ENCODE data around the gene LANCL3.
A peak's percentile ranks its signal among the peaks of the same experiment; 100 is the strongest.

The LANCL3 gene

GRCh38 chrX:37684973-37685372 lies 113.5 kb downstream of the LANCL3 start:
- peak in 3 of 4 experiments; percentile 0 to 6 (median 5) for DNase-seq

DNA sequence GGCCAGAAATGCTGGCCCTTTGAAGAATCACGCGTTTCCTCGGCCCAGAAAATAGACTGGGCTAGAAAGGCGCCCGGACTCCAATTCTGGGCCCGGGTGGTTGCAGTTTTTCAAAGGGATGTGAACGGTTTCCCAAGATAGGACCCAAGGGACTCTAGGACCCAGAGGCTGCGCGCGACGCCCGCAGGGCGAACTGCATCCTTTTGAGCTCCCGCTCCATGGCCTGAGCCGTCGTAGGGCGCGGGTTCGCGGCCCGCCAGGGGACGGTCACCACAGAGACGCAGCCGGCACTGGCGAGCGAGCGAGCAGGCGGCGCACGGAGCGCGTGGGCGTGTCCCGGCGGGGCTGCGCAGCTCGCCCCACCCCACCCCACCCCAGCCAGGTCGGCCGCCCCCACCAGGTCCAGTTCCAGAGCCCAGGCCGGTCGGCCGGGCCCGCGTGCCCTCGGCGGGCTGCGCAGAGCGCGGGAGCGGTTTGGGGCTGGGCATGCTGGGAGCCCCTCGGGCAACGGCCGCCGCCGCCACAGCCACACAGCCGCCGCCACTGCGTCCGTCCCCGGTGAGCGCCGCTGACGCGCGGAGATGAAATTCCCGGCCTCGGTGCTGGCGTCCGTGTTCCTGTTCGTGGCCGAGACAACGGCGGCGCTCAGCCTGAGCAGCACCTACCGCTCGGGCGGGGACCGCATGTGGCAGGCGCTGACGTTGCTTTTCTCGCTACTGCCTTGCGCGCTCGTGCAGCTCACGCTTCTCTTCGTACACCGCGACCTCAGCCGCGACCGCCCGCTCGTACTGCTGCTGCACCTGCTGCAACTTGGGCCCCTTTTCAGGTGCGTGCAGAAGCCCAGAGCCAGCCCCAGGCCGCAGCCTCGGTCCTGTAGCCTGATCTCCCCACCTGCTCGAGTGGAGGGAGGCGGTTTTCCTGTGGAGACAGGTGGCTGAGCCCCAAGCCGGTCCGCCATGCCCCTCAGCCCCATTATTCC lies 114.2 kb downstream of the LANCL3 start, which contains the start of gene XK:
Gene XK (plus strand): TSS at position 411 of the 979 bp plus-strand sequence. CDS start 171 bp downstream, at position 582.
- peak; percentile 16 to 53 (median 36) for DNase-seq

DNA sequence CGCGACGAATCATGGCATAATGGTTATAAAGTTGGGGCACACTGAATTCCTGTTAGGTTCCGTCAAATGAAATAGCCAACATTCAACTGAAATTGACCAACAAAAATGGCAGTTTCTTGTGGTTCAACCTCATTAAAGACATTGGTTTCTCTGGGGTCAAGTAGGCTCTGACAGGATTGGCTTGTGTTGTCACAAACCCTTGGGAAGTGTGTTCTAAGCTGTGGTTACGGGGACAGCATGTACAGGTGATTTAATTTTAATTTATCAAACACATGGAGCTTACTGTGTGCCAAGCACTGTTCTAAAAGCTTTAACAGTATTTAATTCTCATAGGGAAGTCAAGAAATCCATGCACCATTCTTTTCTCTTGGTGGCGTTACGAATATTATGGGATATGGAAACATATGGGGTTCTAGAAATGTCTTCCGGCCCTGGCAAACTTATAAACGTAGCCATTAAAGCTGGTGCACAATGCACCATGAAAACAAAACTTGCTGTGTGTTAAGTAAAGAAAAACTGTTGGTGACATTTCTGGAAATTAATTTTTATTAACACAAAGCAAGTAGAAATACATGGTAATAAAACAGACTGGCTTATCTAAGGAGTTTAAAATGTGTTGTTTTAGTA lies 115.0 kb downstream of the LANCL3 start:
- no peak for DNase-seq

- DNase-seq = no peak
These were observed 115.5 kb downstream of the LANCL3 start for GRCh38 chrX:37686996-37687395.

- no peak for DNase-seq
These were observed 118.7 kb downstream of the LANCL3 start for GRCh38 chrX:37690119-37690518.

DNA sequence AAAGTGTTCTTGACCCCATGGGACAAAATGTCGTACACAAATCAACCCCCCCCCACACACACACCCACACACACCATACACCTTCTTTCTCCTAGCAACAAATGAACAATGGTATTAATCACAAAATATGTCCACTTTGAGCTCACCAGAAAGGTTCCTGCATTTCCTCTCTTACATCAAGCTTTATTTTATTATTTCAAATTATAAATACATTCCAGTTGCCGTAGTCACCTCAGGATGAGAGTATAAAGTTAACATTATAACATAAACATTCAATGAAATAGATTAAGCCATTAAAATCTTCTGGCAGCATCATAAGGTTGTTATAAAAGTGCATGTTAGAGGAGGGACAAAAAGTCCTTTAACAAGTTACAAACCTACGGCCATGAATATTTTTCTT lies 121.5 kb downstream of the LANCL3 start:
- no peak for DNase-seq

DNA sequence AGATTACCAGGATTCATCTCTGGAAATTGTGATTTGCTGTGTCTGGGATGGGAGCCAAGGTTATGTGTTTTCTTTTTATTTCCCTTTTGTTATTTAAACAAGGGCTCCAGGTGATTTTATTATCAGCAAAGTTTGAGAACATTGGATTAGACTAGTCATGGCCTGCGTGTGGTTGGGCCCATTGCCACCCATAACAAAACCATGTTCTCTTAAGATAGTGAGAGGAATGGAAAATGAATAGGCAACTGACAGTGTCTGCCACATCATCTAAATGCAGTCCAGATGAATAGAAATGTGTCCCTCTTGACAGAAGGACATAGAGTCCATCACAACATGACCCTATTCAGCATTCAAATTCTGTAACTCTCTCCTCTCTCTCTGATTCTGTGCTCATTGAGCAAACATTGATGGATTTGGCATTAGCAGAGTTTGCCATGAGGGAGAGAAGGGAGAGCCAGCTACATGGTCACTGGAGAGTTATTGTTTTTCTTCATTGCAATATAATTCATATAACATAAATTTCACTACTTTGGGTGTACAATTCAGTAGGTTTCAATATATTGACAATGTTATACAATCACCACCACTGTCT lies 125.8 kb downstream of the LANCL3 start:
- no peak for DNase-seq

DNA sequence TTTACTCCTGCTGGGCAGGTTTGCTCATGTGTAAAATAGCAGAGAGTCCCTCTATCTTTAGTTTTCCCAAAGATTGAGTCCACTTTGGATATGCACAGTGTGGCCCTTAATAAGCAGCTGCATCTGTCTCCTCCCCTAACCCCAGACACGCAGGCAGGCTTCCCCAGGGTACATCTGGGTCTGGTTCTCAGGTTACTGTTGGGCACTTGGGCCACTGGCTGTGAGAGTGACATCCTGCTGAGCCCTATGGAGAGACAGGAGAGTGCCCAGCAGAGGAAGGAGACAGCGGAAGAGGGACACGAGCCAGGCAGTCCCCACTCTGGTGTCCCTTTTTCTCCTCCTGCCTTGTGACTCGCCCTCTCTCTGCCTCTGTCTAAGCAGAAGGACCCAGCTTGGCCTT lies 130.1 kb downstream of the LANCL3 start:
- DNase-seq = no peak

DNA sequence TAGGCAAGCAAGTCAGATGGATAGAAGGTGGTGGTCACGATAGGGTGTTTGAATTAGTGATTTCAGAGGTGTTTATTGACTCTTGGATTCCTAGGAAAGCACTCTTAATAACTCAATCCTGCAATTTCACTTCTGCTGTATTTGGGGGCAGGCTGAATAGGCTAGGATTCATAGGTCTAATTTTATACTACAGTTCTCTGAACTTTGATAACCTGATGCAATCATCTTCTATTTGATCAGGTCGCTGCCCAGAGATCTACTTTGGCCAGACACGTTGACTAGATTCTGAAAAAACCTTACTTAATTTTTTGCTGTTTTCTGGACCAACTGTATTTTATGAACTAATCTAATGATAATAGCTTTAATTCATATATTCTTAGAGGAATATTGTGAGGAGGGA lies 140.5 kb downstream of the LANCL3 start:
- no peak for DNase-seq

GRCh38 chrX:37712458-37712857 lies 141.0 kb downstream of the LANCL3 start:
- DNase-seq = no peak

GRCh38 chrX:37714479-37714878 lies 143.0 kb downstream of the LANCL3 start:
- DNase-seq = no peak

GRCh38 chrX:37716602-37717001 lies 145.1 kb downstream of the LANCL3 start:
- no peak for DNase-seq

DNA sequence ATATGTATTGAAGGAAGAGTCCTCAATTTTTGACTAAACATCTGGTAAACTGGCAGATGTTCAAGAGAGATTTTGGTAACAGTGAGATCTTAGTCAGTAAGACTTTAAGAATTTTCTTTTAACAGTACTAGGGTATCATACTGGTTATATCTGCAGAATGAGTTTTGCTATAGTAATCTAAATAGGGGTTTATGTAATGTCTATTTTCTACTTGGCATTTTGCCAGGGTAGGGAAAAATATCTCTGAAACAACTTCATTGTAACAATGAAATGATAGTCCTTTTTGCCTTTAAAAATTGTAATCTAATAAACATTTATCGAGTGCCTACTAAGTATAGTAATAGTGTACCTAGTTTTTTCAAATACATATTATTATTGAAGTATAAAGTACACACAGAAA lies 146.2 kb downstream of the LANCL3 start:
- DNase-seq = no peak

GRCh38 chrX:37722595-37722994 lies 151.1 kb downstream of the LANCL3 start:
- DNase-seq = no peak

DNA sequence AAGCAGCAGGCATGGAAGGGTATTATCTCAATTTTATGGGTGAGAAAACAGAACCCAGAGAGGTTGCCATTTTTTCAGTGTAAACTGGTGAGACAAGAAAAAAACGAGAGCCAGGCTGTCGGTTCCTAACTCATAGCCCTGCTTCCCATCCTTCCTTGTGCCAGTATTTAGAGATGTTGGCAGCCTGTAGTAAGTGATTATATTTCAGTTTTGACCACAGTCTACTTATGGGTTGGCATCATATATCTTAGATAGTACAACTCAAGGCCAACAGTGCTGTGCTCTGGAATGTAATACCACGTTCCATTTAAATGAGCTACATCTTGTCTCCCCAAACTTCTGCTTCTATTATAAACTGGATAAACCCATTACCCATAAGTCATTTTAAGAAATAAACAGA lies 154.9 kb downstream of the LANCL3 start:
- DNase-seq = no peak

Data from suppressor macrophage (primary cell).